H9 (cell line): Measurements from ENCODE around the gene ASMTL. TPM values are rescaled to one million over a fixed set of nuclear protein-coding genes. Genes with fewer than 3 reads are reported as not detected.

Experiments
- DNase-seq: peaks from one replicate; pipeline ENCODE4 v3.0.0-alpha.2; 2017
- H2AFZ ChIP-seq: one replicate; pipeline ENCODE4 v1.6.1; 2013; ENCODE audit warnings: mild to moderate bottlenecking, low read length, control low read depth, moderate library complexity
- H2AK5ac ChIP-seq: 2 replicates; pipeline ENCODE4 v1.6.1; 2013; ENCODE audit warnings: low read length, control low read depth, mixed read lengths; ENCODE audit not compliant: insufficient read length
- H2BK120ac ChIP-seq: one replicate; pipeline ENCODE4 v1.6.1; 2013; ENCODE audit warnings: low read depth, mild to moderate bottlenecking, low read length, control low read depth, inconsistent platforms; ENCODE audit not compliant: poor library complexity, severe bottlenecking
- H2BK12ac ChIP-seq: 2 replicates; pipeline ENCODE4 v1.6.1; 2013; ENCODE audit warnings: low read length, control low read depth, mixed read lengths, low read depth; ENCODE audit not compliant: insufficient read length
- H2BK15ac ChIP-seq: 2 replicates; pipeline ENCODE4 v1.6.1; 2013; ENCODE audit warnings: low read depth, low read length, control low read depth
- H2BK20ac ChIP-seq: one replicate; pipeline ENCODE4 v1.6.1; 2013; ENCODE audit warnings: low read depth, mild to moderate bottlenecking, low read length, control low read depth, inconsistent platforms; ENCODE audit not compliant: poor library complexity, severe bottlenecking
- H2BK5ac ChIP-seq: 2 replicates; pipeline ENCODE4 v1.6.1; 2013; ENCODE audit warnings: low read length, control low read depth, mixed read lengths; ENCODE audit not compliant: insufficient read length
- H3K14ac ChIP-seq: 2 replicates; pipeline ENCODE4 v1.6.1; 2013; ENCODE audit warnings: low read length, control low read depth; ENCODE audit not compliant: insufficient read depth
- H3K18ac ChIP-seq: 2 replicates; pipeline ENCODE4 v1.6.1; 2013; ENCODE audit warnings: low read depth, mild to moderate bottlenecking, mixed read lengths, low read length, control low read depth; ENCODE audit not compliant: insufficient read length
- H3K23ac ChIP-seq: 2 replicates; pipeline ENCODE4 v1.6.1; 2013; ENCODE audit warnings: low read length, control low read depth, mixed read lengths, low read depth; ENCODE audit not compliant: insufficient read length
- H3K23me2 ChIP-seq: 2 replicates; pipeline ENCODE4 v1.6.1; 2013; ENCODE audit warnings: low read depth, mild to moderate bottlenecking, mixed read lengths, low read length, control low read depth; ENCODE audit not compliant: insufficient read length, poor library complexity, severe bottlenecking
- H3K27ac ChIP-seq: 2 replicates; pipeline ENCODE4 v1.5.1; 2013; ENCODE audit warnings: low read length, control low read depth, mixed read lengths, low read depth; ENCODE audit not compliant: insufficient read length
- H3K27me3 ChIP-seq: 2 replicates; pipeline ENCODE4 v1.6.1; 2013; ENCODE audit warnings: low read length, control low read depth, inconsistent platforms; ENCODE audit not compliant: insufficient read depth
- H3K4ac ChIP-seq: 2 replicates; pipeline ENCODE4 v1.6.1; 2013; ENCODE audit warnings: low read depth, mild to moderate bottlenecking, control low read depth, inconsistent platforms, low read length, moderate library complexity
- H3K4me1 ChIP-seq: 2 replicates; pipeline ENCODE4 v1.6.1; 2013; ENCODE audit warnings: low read length, control low read depth, inconsistent platforms; ENCODE audit not compliant: insufficient read depth
- H3K4me2 ChIP-seq: 2 replicates; pipeline ENCODE4 v1.6.1; 2013; ENCODE audit warnings: low read length, control low read depth, mixed read lengths; ENCODE audit not compliant: insufficient read length, insufficient read depth
- H3K56ac ChIP-seq: 2 replicates; pipeline ENCODE4 v1.6.1; 2013; ENCODE audit warnings: low read depth, mild to moderate bottlenecking, mixed read lengths, low read length, control low read depth; ENCODE audit not compliant: insufficient read length
- H3K79me1 ChIP-seq: 2 replicates; pipeline ENCODE4 v1.6.1; 2013; ENCODE audit warnings: low read depth, mild to moderate bottlenecking, moderate library complexity, low read length, control low read depth, inconsistent platforms; ENCODE audit not compliant: insufficient read depth, poor library complexity, severe bottlenecking
- H3K79me2 ChIP-seq: 2 replicates; pipeline ENCODE4 v1.6.1; 2013; ENCODE audit warnings: low read length, control low read depth, inconsistent platforms; ENCODE audit not compliant: insufficient read depth
- H3K9ac ChIP-seq: 2 replicates; pipeline ENCODE4 v1.6.1; 2013; ENCODE audit warnings: low read length, control low read depth, mixed read lengths; ENCODE audit not compliant: insufficient read length; ENCODE audit errors: extremely low read depth
- H3K9me3 ChIP-seq: one replicate; pipeline ENCODE4 v1.6.1; 2013; ENCODE audit warnings: low read depth, low read length, inconsistent platforms; ENCODE audit not compliant: control insufficient read depth
- H3T11ph ChIP-seq: one replicate; pipeline ENCODE4 v1.6.1; 2013; ENCODE audit warnings: mild to moderate bottlenecking, low read length, control low read depth, inconsistent platforms
- H4K20me1 ChIP-seq: one replicate; pipeline ENCODE4 v1.6.1; 2013; ENCODE audit not compliant: control insufficient read depth, insufficient read length, insufficient read depth
- H4K5ac ChIP-seq: 2 replicates; pipeline ENCODE4 v1.6.1; 2013; ENCODE audit warnings: low read depth, mild to moderate bottlenecking, mixed read lengths, low read length, control low read depth; ENCODE audit not compliant: insufficient read length
- H4K8ac ChIP-seq: replicated peaks from 2 replicates; pipeline ENCODE4 v1.6.1; 2013; ENCODE audit warnings: low read length, control low read depth, mixed read lengths, low read depth; ENCODE audit not compliant: insufficient read length
- H4K91ac ChIP-seq: 2 replicates; pipeline ENCODE4 v1.6.1; 2013; ENCODE audit warnings: low read depth, mild to moderate bottlenecking, moderate library complexity, mixed read lengths, low read length, control low read depth; ENCODE audit not compliant: insufficient read length
- H3K27ac Mint-ChIP-seq, 3 experiments: 2 replicates in 2 of 3; 3 replicates in 1 of 3; pipeline ENCODE4 v1.8.0; 2020 to 2021; ENCODE audit warnings: mixed read lengths in 3 of 3, mild to moderate bottlenecking in 1 of 3, moderate library complexity in 1 of 3
- H3K27me3 Mint-ChIP-seq: 2 replicates; pipeline ENCODE4 v1.8.0; 2021; ENCODE audit warnings: low read depth, mild to moderate bottlenecking, moderate library complexity, mixed read lengths
- H3K36me3 Mint-ChIP-seq, 3 experiments: 2 replicates in 2 of 3; 3 replicates in 1 of 3; pipeline ENCODE4 v1.8.0; 2020 to 2021; ENCODE audit warnings: low read depth in 3 of 3, mixed read lengths in 3 of 3; ENCODE audit not compliant: insufficient read depth in 1 of 3
- H3K4me1 Mint-ChIP-seq, 2 experiments: 2 replicates each; pipeline ENCODE4 v1.8.0; 2020; ENCODE audit warnings: mixed read lengths in 2 of 2
- H3K4me3 Mint-ChIP-seq, 2 experiments: 2 replicates in 1 of 2; 3 replicates in 1 of 2; pipeline ENCODE4 v1.8.0; 2020 to 2021; ENCODE audit warnings: mild to moderate bottlenecking in 2 of 2, mixed read lengths in 2 of 2, moderate library complexity in 1 of 2
- H3K9me3 Mint-ChIP-seq, 2 experiments: 2 replicates in 1 of 2; 3 replicates in 1 of 2; pipeline ENCODE4 v1.8.0; 2020; ENCODE audit warnings: mild to moderate bottlenecking in 2 of 2, mixed read lengths in 2 of 2, moderate library complexity in 1 of 2
- CTCF ChIP-seq: fragments of 200-600 bp; sonication (generic); conservative IDR thresholded peaks from 3 replicates; pipeline ENCODE4 v1.8.0; 2021; ENCODE audit warnings: antibody characterized with exemption, mild to moderate bottlenecking
- WGBS: extraction: QIAGEN DNeasy Blood & Tissue Kit; methylation state at CpG from one replicate; pipeline ENCODE4 v1.1.7; 2013; ENCODE audit warnings: missing lambda C conversion rate, low lambda C conversion rate, mixed read lengths; ENCODE audit not compliant: insufficient read length; ENCODE audit errors: extremely low coverage; 5-methylcytosine and 5-hydroxymethylcytosine counted together
- total RNA-seq: library from RNA; stranded (reverse); gene quantifications from 2 replicates; pipeline ENCODE4 v1.2.1, GENCODE V29; 2021

Gene ASMTL
- total RNA-seq, 1 experiment from 2014 or later: 59.8 TPM

DNA sequence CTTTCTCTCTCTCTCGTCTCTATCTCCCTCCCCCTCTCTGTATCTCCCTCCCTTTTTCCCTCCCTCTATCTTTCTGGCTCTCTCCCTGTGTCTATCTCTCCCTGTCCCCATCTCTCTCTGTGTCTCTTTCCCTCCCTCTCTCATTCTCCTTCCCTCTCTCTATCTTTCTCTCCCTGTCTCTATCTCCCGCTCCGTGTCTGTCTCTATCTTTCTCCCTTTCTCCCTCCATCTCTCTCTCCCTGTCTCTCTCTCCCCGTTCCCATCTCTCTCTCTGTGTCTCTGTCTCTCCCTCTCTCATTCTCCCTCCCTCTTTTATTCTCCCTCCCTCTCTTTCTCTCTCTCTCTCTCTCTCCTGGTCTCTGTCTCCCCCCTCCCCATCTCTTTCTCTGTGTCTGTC is 93.2 kb downstream of the ASMTL start:
- Mint-ChIP-seq H3K27ac (no peak overlapping the region; a peak in 1 of 7 replicates), H3K4me3 (no peak overlapping the region; a peak in 1 of 5 replicates), H3K9me3 (peaks cover 2 to 4% of the 10 kb centered on the region in 2 experiments; a peak in 2 of 5 replicates)

More for the DNA sequence above, 93.2 kb downstream of the ASMTL start:
- Histone ChIP-seq H3K4me2 (no peak overlapping the region), H2BK20ac (no peak overlapping the region), H3K18ac (no peak overlapping the region), H3K27me3 (no peaks in the 10 kb centered on the region), H3K23me2 (no peaks in the 10 kb centered on the region), H4K20me1 (no peaks in the 10 kb centered on the region), H3K14ac (no peak overlapping the region), H2BK15ac (no peak overlapping the region), H4K5ac (no peak overlapping the region), H3K9ac (no peak overlapping the region), H3K79me2 (no peaks in the 10 kb centered on the region), H3K9me3 (no peaks in the 10 kb centered on the region), H2BK5ac (no peak overlapping the region), H2AK5ac (no peak overlapping the region), H3K79me1 (no peaks in the 10 kb centered on the region), H2BK12ac (no peak overlapping the region), H3K56ac (no peak overlapping the region), H3K27ac (no peak overlapping the region), H4K91ac (no peak overlapping the region), H2AFZ (no peak overlapping the region), H2BK120ac (no peak overlapping the region), H3K4ac (no peak overlapping the region), H3T11ph (no peak overlapping the region), H4K8ac (no peak overlapping the region), H3K23ac (no peak overlapping the region), H3K4me1 (no peaks in the 10 kb centered on the region; the same call in 1 of the 2 replicates)
- Mint-ChIP-seq H3K27me3 (peaks cover 2% of the 10 kb centered on the region; the same call in 1 of the 2 replicates), H3K4me1 (peaks cover 10 to 24% of the 10 kb centered on the region in 2 experiments), H3K36me3 (peaks cover 15 to 37% (median 29%) of the 10 kb centered on the region in 3 experiments; a peak in 6 of 7 replicates)
- no peak for TF ChIP-seq CTCF
- WGBS: no CpG with 5 or more reads among the region's 4 CpGs
- DNase-seq: no peak
